ENCODE measurements around the gene CNTD1.

The CNTD1 gene

GRCh38 chr17:42848093-42848492 is 49.4 kb downstream of the CNTD1 start:
- no peak for TF ChIP-seq WT1 (tag by site-specific recombination; IDR thresholded peaks at IDR 0.05)
- no peak for TF ChIP-seq ZNF248 (tag by site-specific recombination; IDR thresholded peaks at IDR 0.05)
- no peak for TF ChIP-seq ZNF571 (tag by site-specific recombination; IDR thresholded peaks at IDR 0.05)
- TF ChIP-seq SETDB1 (IDR thresholded peaks at IDR 0.05; ENCODE audit: insufficient read length, low read length): no peak
- no peak for TF ChIP-seq PRDM1 (tag by site-specific recombination; IDR thresholded peaks at IDR 0.05)
- no peak for TF ChIP-seq ZNF639 (tag by site-specific recombination; IDR thresholded peaks at IDR 0.05)
- no peak for TF ChIP-seq ZNF37A (tag by site-specific recombination; IDR thresholded peaks at IDR 0.05)
- TF ChIP-seq, protein P1, sequence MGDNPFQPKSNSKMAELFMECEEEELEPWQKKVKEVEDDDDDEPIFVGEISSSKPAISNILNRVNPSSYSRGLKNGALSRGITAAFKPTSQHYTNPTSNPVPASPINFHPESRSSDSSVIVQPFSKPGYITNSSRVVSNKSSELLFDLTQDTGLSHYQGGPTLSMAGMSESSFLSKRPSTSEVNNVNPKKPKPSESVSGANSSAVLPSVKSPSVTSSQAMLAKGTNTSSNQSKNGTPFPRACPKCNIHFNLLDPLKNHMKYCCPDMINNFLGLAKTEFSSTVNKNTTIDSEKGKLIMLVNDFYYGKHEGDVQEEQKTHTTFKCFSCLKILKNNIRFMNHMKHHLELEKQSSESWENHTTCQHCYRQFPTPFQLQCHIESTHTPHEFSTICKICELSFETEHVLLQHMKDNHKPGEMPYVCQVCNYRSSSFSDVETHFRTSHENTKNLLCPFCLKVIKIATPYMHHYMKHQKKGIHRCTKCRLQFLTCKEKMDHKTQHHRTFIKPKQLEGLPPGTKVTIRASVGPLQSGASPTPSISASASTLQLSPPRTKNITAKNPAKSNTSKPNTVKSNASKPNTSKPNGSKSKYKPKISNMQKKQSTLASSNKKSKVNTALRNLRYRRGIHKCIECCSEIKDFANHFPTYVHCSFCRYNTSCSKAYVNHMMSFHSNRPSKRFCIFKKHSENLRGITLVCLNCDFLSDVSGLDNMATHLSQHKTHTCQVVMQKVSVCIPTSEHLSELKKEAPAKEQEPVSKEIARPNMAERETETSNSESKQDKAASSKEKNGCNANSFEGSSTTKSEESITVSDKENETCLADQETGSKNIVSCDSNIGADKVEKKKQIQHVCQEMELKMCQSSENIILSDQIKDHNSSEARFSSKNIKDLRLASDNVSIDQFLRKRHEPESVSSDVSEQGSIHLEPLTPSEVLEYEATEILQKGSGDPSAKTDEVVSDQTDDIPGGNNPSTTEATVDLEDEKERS (tag by site-specific recombination; IDR thresholded peaks at IDR 0.05): no peak
- TF ChIP-seq ZSCAN23 (tag by site-specific recombination; IDR thresholded peaks at IDR 0.05): no peak
- no peak for TF ChIP-seq GLI2 (tag by site-specific recombination; IDR thresholded peaks at IDR 0.05; ENCODE audit: borderline replicate concordance, low read depth)
- H3K27ac ChIP-seq (ENCODE audit: extremely low read depth, low read depth, low read length): no peak overlapping the region
- no peaks in the 10 kb centered on the region for H3K9me3 ChIP-seq (ENCODE audit: control insufficient read depth, insufficient read depth, low read depth, low read length)
- ChIA-PET CTCF (interaction anchor here (0.5 to 1.4 kb wide), 8 partner anchors 81 to 546 kb away, joined by 3 to 8 read pairs (median 3); partner anchors contain the start of genes PSMC3IP and RPL27), POLR2A (interaction anchor here (0.5 to 2.0 kb wide), 11 partner anchors 9 to 553 kb away, joined by 3 to 7 read pairs (median 4); partner anchors contain the start of genes BECN1, PSME3, RPL27 and TUBG1)
- no peaks in the 10 kb centered on the region for H3K4me1 ChIP-seq (ENCODE audit: control insufficient read depth, insufficient read depth, low read length)
- H3K36me3 ChIP-seq (ENCODE audit: control insufficient read depth in 2 of 2, insufficient read depth in 1 of 2, low read length in 2 of 2): peaks cover 0 to 31% of the 10 kb centered on the region in 2 experiments; a peak in 1 of 3 replicates
- no peak overlapping the region for H3K4me3 ChIP-seq (ENCODE audit: low read depth, low read length)

DNA sequence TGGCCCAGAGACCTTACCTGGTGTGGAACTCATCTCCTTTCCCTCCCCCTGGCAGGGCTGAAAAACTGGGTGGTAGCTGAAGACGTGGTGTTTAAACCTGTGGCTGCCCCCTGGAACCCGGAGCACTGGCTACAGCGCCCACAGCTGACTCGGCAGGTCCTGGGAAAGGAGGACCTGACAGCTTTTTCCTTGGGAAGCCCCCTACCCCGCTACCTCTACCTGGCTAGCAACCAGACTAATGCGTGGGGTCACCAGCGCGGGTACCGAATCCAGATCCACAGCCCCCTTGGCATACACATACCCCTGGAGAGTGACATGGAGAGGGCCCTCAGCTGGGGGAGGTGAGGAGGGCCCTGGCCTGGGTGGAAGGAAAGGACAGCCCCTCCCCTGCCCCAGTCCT is 50.4 kb downstream of the CNTD1 start:
- Histone ChIP-seq H3K36me3 (ENCODE audit: control insufficient read depth in 2 of 2, insufficient read depth in 1 of 2, low read length in 2 of 2) (peaks cover 0 to 22% of the 10 kb centered on the region in 2 experiments; a peak in 1 of 3 replicates), H3K4me3 (ENCODE audit: low read depth, low read length) (no peak overlapping the region), H3K4me1 (ENCODE audit: control insufficient read depth, insufficient read depth, low read length) (no peaks in the 10 kb centered on the region), H3K27ac (ENCODE audit: extremely low read depth, low read depth, low read length) (no peak overlapping the region), H3K9me3 (ENCODE audit: control insufficient read depth, insufficient read depth, low read depth, low read length) (no peaks in the 10 kb centered on the region)
- CTCF ChIA-PET: interaction anchor here (0.6 to 1.1 kb wide), 7 partner anchors 12 to 729 kb away, joined by 3 to 5 read pairs (median 3); no protein-coding TSS in a partner anchor
- POLR2A ChIA-PET: interaction anchor here (1.2 to 2.0 kb wide), 3 partner anchors 10 to 81 kb away, joined by 4 to 7 read pairs (median 6); partner anchors contain the start of gene PSME3
- no peak for TF ChIP-seq ZNF664 (tag by site-specific recombination; IDR thresholded peaks at IDR 0.05)
- no peak for TF ChIP-seq ZNF324 (tag by site-specific recombination; IDR thresholded peaks at IDR 0.05)
- TF ChIP-seq ZNF580 (tag by site-specific recombination; IDR thresholded peaks at IDR 0.05): no peak
- no peak for TF ChIP-seq ZNF837 (tag by site-specific recombination; IDR thresholded peaks at IDR 0.05)
- TF ChIP-seq ZNF114 (tag by site-specific recombination; IDR thresholded peaks at IDR 0.05): no peak
- no peak for TF ChIP-seq MYNN (tag by site-specific recombination; IDR thresholded peaks at IDR 0.05; ENCODE audit: borderline replicate concordance)
- no peak for TF ChIP-seq ZNF610 (tag by site-specific recombination; IDR thresholded peaks at IDR 0.05; ENCODE audit: borderline replicate concordance)
- TF ChIP-seq ZBTB44 (tag by site-specific recombination; IDR thresholded peaks at IDR 0.05): no peak
- TF ChIP-seq ZNF626 (tag by site-specific recombination; IDR thresholded peaks at IDR 0.05): no peak
- TF ChIP-seq, protein P2, sequence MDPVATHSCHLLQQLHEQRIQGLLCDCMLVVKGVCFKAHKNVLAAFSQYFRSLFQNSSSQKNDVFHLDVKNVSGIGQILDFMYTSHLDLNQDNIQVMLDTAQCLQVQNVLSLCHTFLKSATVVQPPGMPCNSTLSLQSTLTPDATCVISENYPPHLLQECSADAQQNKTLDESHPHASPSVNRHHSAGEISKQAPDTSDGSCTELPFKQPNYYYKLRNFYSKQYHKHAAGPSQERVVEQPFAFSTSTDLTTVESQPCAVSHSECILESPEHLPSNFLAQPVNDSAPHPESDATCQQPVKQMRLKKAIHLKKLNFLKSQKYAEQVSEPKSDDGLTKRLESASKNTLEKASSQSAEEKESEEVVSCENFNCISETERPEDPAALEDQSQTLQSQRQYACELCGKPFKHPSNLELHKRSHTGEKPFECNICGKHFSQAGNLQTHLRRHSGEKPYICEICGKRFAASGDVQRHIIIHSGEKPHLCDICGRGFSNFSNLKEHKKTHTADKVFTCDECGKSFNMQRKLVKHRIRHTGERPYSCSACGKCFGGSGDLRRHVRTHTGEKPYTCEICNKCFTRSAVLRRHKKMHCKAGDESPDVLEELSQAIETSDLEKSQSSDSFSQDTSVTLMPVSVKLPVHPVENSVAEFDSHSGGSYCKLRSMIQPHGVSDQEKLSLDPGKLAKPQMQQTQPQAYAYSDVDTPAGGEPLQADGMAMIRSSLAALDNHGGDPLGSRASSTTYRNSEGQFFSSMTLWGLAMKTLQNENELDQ (tag by site-specific recombination; IDR thresholded peaks at IDR 0.05; ENCODE audit: low read depth): no peak
- TF ChIP-seq ZNF791 (tag by site-specific recombination; IDR thresholded peaks at IDR 0.05): no peak
- no peak for TF ChIP-seq ZNF600 (tag by site-specific recombination; IDR thresholded peaks at IDR 0.05)
- no peak for TF ChIP-seq ZFP37 (tag by site-specific recombination; IDR thresholded peaks at IDR 0.05)
- no peak for TF ChIP-seq ZNF335 (tag by site-specific recombination; conservative IDR thresholded peaks at IDR 0.05)
